ENCODE results near the gene VNN1.

The VNN1 gene, protein sequence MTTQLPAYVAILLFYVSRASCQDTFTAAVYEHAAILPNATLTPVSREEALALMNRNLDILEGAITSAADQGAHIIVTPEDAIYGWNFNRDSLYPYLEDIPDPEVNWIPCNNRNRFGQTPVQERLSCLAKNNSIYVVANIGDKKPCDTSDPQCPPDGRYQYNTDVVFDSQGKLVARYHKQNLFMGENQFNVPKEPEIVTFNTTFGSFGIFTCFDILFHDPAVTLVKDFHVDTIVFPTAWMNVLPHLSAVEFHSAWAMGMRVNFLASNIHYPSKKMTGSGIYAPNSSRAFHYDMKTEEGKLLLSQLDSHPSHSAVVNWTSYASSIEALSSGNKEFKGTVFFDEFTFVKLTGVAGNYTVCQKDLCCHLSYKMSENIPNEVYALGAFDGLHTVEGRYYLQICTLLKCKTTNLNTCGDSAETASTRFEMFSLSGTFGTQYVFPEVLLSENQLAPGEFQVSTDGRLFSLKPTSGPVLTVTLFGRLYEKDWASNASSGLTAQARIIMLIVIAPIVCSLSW

DNA sequence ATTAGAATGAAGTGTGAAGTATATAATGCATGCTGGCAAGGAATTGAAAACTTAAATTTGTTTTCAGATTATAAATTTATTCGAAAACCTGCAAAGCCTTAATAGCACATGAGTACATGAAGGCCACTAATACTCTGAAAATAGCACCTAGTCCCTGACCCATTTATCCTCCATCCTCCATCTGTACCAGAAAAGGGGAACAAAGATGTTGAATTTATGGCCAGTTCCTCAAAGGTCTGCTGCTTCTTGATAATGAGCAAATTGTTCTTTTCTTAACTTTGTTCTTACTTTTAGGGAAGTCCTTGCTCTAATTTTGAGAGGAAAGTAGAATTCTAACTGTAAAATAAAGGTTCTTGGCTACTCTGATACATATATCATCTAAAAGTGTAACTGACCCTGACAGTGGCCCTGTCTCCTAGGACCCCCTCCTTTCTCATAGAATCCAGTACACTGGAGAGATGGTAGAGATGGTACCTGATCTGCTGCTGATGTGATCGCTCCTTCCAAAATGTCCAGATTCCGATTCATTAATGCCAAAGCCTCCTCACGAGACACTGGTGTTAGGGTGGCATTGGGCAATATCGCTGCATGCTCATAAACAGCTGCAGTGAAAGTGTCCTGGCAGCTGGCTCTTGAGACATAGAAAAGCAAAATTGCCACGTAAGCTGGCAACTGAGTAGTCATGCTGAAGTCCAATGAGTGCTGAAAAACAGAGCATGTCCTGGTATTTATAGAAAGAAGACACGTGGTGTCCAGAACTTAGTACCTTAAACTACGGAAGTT lies at the start of gene VNN1:
Gene VNN1, minus strand, starts transcription at position 704 of the 783 bp plus-strand sequence. Its CDS starts 20 bp downstream, at position 684.
- no peak for DNase-seq
- in situ Hi-C loops (cut with HindIII; ENCODE audit: low pct_ligation_motif_present, low pct_unique_long_range_greater_than_20kb, low sequenced_read_pairs), result no loop called here

DNA sequence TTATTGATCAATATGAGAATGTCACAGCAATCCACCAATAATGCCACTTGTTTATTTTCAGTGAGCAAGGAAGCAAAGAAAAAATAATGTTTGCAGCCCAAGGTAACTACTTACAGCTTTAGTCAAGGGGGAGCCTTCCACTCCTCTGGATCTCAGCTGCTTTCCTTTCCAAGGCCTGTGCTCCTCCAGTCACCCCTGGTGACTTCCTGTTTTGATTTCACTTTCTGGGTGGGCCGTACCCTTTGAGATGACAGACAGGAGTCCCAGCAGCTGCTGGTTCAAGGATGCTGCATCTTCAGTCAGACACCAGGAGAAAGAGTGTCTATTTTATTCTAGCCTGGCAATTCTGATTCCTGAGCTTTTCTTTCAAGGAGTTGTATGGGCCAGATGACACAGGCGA lies 49.4 kb upstream of the VNN1 start:
- in situ Hi-C loops (cut with HindIII; ENCODE audit: low pct_ligation_motif_present, low pct_unique_long_range_greater_than_20kb, low sequenced_read_pairs), result no loop called here
- peak; percentile 70 for DNase-seq

DNA sequence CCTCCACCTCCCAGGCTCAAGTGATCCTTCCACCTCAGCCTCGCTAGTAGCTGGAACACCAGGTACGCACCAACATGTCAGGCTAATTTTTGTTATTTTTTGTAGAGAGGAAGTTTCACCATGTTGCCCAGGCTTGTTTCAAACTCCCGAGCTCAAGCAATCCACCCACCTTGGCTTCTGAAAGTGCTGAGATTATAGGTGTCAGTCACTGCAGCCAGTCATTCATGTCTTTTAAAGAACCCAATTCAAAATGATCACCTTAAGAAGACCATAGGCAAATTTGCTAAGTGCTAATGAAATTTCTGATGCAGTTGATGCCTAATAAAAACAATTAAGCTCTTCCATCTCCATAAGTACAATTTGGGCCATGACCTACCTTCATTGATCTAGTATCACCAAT lies 46.4 kb upstream of the VNN1 start:
- in situ Hi-C loops (cut with HindIII; ENCODE audit: low pct_ligation_motif_present, low pct_unique_long_range_greater_than_20kb, low sequenced_read_pairs), result no loop called here
- DNase-seq, result no peak

DNA sequence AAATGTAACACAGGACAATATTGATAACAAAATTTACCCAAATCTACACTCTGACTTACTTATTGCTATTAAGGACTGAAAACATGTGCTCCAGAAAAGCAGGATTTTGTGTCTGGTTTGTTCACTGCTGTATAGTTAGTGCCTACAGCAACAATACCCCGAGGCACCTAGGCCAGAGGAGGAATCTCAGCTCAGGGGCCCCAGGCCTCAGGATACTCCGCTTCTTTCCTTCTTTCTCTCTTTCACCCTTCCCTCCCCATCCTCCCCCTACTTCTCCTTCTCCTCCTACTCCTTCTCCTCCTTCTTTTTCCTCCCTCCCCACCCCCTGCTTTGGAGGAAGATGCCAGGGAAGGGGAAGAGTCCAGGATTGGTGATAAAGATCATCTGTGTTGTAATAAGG lies 44.8 kb upstream of the VNN1 start:
- DNase-seq, result no peak
- in situ Hi-C loops (cut with HindIII; ENCODE audit: low pct_ligation_motif_present, low pct_unique_long_range_greater_than_20kb, low sequenced_read_pairs), result no loop called here

DNA sequence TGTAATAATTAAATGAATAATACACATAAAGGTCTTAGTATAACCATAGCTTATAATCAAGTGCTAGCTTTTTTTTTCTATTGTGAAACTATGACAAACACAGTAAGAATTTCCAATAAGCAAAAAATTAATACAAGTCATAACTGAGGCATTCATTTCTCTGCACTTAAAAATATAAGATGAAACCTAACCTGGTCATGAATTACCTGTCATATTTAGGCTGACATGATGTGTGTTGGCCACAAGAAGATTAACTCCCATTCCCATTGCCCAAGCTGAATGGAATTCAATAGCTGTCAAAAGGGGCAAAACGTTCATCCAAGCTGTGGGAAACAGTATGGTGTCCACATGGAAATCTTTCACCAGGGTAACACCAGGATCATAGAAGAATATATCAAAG lies 38.4 kb upstream of the VNN1 start:
- in situ Hi-C loops (cut with HindIII; ENCODE audit: low pct_ligation_motif_present, low pct_unique_long_range_greater_than_20kb, low sequenced_read_pairs), result no loop called here
- no peak for DNase-seq

DNA sequence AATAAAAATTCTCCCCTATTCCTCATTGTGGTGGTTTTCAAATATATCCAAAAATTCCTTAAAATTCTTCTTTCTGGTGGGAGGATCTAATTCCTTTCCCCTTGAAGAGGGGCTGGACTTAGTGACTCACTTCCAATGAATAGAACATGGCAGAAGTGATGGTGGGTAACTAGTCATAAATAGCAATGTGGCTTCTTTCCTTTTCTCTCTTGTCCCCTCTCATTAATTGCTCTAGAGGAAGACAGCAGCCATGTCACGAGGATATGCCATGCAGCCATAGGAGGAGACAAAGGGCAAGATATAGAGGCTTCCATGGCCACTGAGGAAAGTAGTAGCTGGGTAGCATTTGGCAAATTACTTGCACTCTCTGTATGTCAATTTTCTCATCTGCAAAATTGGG lies 38.0 kb upstream of the VNN1 start:
- in situ Hi-C loops (cut with HindIII; ENCODE audit: low pct_ligation_motif_present, low pct_unique_long_range_greater_than_20kb, low sequenced_read_pairs), result no loop called here
- DNase-seq, result no peak

DNA sequence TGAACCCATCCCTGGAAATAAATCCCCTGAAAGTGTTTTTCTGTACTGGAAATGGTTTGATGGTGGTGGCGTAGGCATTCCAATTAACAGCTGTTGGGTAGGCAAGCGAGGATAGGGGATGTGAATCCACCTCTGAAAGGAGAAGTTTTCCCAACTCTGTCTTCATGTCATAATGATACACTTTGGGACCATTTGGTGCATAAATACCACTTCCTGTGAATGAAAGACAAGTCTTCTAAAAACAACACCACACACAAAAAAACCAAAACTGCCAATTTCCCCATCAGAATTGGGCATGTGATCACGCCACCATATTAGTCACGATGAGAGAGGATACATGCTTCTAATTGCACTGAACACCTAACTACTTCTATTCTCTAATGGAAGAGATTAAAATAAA lies 37.5 kb upstream of the VNN1 start:
- DNase-seq, result no peak
- in situ Hi-C loops (cut with HindIII; ENCODE audit: low pct_ligation_motif_present, low pct_unique_long_range_greater_than_20kb, low sequenced_read_pairs), result no loop called here

DNA sequence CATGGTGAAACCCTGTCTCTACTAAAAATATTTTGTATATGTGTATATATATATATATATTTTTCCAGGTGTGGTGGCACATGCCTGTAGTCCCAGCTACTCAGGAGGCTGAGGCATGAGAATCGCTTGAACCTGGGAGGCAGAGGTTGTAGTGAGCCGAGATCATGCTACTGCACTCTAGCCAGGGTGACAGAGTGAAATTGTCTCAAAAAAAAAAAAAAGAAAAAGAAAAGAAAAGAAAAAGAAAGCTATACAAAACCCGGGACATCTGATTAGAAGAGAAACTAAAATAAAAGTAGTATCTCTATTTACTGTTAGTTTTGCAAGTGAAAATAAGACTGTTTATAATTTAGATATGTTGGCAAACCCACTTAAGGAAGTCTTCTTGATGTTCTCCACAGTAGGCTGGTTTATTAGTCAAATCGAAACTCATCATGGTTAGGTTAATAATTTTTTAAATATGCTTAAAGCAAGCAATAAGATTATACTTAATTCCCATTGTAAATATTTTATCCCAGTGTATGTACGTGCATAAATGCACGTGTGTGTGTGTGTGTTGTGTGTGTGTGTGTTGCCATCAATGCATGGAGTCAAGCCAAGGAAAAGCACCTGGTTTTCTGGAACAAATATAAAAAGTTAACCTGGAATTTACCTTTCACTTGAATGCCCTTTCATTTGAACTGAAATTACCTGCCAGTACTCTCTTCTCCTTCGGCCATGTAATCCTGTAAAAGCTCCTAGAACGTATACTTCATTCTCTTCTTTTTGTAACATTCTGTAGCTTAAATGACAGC lies 36.8 kb upstream of the VNN1 start:
- no peak for DNase-seq
- in situ Hi-C loops (cut with HindIII; ENCODE audit: low pct_ligation_motif_present, low pct_unique_long_range_greater_than_20kb, low sequenced_read_pairs), result no loop called here

DNA sequence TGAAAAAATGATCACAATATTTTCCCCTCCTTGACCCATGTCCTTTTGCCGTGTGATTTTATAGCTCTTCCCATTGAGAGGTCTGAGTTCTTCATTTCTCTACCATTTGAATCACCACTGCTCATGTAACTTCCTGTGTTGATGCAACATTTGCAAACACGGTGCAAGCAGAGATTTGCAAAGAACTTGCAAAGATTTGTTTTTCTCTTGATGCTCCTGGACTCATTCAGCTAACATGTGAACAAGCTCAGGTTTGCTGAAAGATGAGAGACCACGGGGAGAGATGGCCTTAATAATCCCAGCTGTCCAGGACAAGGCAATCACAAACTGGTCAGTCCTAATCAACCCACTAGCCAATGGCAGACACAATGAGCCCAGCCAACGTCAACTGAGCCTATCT lies 35.3 kb upstream of the VNN1 start:
- in situ Hi-C loops (cut with HindIII; ENCODE audit: low pct_ligation_motif_present, low pct_unique_long_range_greater_than_20kb, low sequenced_read_pairs), result no loop called here
- DNase-seq, result no peak

DNA sequence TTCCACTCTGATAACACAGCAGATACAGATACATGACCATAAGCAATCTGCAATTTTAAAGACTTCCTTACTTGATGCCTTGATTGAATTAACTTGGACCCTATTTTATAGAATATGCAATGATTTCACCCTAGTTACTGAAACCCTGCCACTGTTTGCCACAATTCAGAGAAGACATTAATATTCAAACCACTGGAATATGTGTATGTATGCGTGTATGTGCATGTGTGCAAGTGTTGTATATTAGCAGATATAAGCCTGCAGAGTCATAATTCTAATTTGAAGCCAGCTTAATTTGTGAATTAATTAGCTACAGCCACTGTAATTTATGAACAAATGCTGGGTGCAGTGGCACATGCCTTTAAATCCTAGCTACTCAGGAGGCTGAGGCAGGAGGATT lies 34.6 kb upstream of the VNN1 start:
- in situ Hi-C loops (cut with HindIII; ENCODE audit: low pct_ligation_motif_present, low pct_unique_long_range_greater_than_20kb, low sequenced_read_pairs), result no loop called here
- no peak for DNase-seq

DNA sequence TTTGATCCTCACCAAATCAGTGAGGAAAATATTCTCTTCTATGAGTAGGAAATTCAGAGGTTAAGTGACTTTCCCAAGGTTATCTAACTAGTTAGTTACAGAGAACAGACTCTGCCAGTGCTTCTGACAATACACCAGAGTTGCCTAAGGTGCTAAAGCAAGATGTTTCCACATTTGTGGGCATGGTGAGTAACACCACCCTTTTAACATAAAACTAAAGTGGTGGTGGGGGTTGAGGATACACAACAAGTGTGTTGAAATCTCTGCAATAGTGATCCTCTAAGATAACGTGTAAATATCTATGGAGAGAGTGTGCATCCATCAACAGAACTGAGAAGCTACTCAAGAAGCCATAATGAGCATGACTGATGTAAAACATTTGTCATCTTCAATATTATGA lies 32.2 kb upstream of the VNN1 start:
- DNase-seq, result no peak
- in situ Hi-C loops (cut with HindIII; ENCODE audit: low pct_ligation_motif_present, low pct_unique_long_range_greater_than_20kb, low sequenced_read_pairs), result no loop called here

DNA sequence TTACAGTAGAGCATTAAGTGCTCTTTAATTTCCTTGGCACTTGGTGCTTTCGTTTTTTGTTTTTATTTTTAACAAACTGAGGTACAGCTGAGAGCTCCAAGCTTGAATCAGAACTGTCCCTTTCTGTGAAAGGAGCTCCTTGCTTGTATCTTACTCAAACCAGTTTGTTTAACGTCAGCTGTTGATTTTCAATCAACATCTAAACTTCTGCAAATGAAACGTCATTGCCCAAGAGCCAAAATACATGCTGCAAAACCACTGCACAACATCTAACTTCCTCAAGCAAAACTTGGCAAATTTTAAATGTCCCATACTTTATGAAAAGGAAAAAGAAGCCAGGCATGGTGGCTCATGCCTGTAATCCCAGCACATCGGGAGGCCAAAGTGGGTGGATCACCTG lies 28.6 kb upstream of the VNN1 start:
- in situ Hi-C loops (cut with HindIII; ENCODE audit: low pct_ligation_motif_present, low pct_unique_long_range_greater_than_20kb, low sequenced_read_pairs), result no loop called here
- DNase-seq, result no peak

DNA sequence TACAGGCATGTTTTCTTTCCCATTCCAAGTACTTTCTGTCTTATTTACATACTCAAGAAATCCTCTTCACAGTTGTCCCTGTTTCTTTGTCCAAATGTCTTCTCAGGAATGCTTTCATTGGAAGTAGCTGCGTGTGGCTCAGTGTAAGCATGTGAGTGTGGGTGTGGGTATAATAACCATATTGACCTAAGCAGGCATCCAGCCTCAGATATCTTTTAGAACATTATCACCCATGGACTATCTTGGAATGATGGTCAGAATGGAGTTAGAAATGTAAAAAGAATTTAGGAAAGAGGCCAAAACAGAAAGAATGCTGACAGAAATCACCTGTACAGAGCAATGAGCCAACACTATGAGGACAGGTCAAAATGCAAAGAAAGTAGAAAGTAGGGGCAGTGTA lies 27.4 kb upstream of the VNN1 start:
- in situ Hi-C loops (cut with HindIII; ENCODE audit: low pct_ligation_motif_present, low pct_unique_long_range_greater_than_20kb, low sequenced_read_pairs), result no loop called here
- no peak for DNase-seq

DNA sequence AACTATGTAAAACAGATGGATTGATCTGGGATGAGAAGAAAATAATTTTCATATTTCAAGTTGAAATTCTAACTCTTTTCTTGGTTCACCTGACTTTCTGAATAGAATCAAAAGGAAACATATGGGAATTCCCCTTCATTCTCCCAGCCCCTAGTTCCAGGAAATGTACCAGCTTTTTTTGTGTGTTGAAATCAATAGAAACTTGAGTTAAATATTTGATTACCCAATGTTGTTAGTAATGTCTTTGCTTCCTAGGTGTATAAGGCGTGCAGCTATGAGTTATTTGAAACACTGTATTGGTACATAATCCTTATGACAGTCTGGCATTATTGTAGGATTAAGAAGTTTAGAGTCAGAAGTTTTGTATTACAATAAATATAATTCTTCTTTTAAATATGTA lies 22.4 kb upstream of the VNN1 start:
- in situ Hi-C loops (cut with HindIII; ENCODE audit: low pct_ligation_motif_present, low pct_unique_long_range_greater_than_20kb, low sequenced_read_pairs), result no loop called here
- DNase-seq, result no peak

DNA sequence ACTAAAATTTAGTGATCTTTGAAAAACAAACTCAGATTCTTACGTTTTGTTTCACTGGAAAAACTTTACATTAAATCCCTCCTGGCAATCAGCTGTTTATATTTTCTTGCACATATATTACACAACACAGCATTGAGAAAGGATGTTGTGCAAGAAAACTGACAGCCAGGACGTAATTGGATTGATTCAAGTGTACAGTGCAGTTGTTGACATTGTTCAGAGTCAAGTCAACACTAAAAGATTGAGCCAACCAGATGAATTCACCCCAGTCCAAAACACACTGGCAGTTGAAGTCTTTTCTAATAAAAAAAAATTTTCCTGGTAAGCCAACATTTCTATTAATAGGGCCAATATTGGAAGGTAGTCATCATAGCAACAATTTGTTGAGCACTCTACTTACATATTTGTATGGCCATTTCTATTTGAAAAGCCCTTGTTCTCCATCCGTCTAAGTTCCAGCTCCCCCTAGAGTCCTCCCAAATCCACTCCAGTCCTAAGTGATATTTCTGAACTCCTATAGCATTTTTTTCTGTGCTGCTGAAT lies 20.9 kb upstream of the VNN1 start:
- DNase-seq, result peak; percentile 24

DNA sequence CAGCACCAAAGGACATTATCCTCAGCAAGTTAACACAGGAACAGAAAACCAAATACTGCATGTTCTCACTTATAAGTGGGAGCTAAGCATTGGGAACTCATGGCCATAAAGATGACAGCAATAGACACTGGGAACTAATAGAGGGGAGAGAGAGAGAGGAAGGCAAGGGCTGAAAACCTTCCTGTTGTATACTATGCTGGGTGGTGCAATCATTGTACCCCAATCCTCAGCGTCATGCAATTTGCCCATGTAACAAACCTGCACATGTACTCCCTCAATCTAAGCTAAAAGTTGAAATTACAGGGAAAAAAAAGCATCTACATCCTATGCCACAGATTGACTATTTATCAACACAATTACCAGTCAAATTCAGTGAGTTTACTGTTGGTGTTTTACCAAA lies 20.0 kb upstream of the VNN1 start:
- in situ Hi-C loops (cut with HindIII; ENCODE audit: low pct_ligation_motif_present, low pct_unique_long_range_greater_than_20kb, low sequenced_read_pairs), result no loop called here
- no peak for DNase-seq

More for the DNA sequence above, 20.9 kb upstream of the VNN1 start:
- in situ Hi-C loops (cut with HindIII; ENCODE audit: low pct_ligation_motif_present, low pct_unique_long_range_greater_than_20kb, low sequenced_read_pairs), result no loop called here

DNA sequence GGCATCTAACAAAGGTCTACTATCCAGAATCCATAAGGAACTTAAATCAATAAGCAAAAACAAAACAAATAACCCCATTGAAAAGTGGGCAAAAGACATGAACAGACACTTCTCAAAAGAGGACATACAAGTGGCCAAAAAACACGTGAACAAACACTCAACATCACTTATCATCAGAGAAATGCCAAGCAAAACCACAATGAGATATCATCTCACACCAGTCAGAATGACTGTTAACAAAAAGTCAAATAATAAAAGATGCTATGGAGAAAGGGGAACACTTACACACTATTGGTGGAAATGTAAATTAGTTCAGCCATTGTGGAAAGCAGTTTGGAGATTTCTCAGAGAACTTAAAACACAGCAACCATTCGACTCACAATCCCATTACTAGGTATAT lies 19.4 kb upstream of the VNN1 start:
- no peak for DNase-seq
- in situ Hi-C loops (cut with HindIII; ENCODE audit: low pct_ligation_motif_present, low pct_unique_long_range_greater_than_20kb, low sequenced_read_pairs), result no loop called here

DNA sequence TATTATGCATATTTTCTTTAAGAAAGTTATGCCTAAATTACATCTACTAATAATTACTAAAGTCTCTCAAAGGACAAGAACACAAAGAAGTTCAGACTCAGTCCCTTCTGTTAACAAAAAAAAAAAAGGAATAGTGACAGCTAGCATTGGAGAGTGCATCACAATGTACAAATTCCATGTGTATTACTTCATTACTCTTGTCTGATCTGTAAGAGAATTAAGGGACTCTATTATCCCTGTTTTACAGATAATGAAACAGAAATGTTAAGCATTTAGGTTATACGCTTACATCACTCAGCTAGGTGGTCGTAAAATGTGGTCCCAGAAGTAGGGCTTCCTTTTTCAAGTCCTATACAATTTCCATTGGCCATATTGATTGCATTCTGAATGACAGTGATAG lies 17.2 kb upstream of the VNN1 start:
- in situ Hi-C loops (cut with HindIII; ENCODE audit: low pct_ligation_motif_present, low pct_unique_long_range_greater_than_20kb, low sequenced_read_pairs), result no loop called here
- DNase-seq, result no peak

DNA sequence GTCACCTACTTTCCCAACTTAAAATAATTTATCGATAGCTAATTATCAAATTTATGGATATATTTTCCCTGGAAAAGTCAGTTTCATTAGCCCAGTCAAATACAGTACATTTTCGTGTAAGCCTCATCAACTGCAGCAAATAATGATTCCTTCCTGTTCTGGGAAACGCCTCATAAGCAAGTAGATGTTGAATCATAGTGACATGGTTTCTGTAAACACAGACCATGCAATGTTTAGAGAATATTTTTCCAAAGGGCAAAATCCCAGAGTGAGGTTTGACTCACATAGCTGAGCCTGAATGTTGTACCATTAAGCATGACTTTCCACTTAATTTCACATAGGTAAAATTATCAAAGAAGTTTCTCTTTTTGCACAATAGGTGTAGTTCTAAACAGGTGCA lies 16.7 kb upstream of the VNN1 start:
- no peak for DNase-seq
- in situ Hi-C loops (cut with HindIII; ENCODE audit: low pct_ligation_motif_present, low pct_unique_long_range_greater_than_20kb, low sequenced_read_pairs), result no loop called here

Measured in ACHN (cell line).